ENCODE measurements around the gene APLP1.

Gene APLP1

DNA sequence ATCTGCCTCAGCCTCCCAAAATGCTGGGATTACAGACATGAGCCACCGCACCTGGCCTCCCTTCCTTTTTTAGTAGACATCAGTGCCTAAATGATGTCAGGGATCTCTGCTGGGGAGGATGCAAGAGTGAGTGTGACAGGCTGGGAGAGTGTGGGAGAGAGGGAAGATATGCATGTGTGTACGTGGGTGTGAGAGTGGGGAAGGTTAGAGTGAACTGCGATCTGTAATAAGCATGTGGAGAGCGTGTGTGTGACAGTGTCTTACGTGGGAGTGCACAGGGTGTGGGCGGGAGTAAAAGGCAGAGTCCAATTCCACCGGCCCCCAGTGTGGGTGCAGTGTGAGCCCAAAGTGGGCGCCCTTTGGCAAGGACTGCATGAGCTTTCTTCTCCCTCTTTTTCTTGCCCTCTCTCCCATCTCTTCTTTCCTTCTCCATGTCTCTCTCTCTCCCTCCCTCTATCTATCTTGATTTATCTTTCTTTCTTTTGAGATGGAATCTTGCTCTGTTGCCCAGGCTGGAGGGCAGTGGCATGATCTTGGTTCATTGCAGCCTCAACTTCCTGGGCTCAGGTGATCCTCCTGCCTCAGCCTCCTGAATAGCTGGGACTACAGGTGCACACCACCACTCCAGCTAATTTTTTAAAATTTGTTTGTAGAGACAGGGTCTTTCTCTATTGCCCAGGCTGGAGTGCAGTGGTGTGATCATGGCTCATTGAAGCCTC lies 15.2 kb upstream of the APLP1 start:
- no peak for DNase-seq

- DNase-seq = peak; percentile 35
Observed at GRCh38 chr19:35856546-35857149, 11.7 kb upstream of the APLP1 start, which contains the start of gene KIRREL2. Gene KIRREL2 (plus strand): TSS chr19:35856911. CDS start chr19:35857120, 209 bp downstream.

DNA sequence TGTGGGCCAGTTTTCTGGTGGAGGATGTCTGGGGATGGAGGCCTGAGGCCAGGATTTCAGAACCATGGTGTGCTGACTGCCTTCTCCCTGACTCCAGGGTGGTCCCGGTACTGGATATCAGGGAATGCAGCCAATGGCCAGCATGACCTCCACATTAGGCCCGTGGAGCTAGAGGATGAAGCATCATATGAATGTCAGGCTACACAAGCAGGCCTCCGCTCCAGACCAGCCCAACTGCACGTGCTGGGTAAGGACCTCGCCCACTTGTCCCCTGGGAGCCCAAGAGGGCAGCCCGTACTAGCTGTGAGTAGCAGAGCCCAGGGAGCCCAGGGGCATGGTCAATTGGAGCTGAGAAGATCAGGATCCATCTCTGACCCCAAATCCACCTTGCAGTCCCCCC lies 10.1 kb upstream of the APLP1 start:
- DNase-seq = no peak

DNA sequence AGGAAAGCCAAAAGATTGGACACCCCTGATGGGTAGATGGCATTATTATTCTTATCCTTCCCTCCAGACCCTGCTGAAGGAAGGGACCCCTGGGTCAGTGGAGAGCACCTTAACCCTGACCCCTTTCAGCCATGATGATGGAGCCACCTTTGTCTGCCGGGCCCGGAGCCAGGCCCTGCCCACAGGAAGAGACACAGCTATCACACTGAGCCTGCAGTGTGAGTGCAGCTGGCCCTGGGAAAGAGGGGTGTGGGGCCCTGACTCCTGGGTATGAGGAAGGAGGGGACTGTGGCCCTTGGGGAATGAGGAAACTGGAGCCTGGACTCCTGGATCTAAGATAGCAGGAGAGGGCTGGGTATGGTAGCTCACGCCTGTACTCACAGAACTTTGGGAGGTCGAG lies 9.0 kb upstream of the APLP1 start:
- DNase-seq = no peak

GRCh38 chr19:35860436-35860817 lies 7.9 kb upstream of the APLP1 start:
- DNase-seq = no peak

GRCh38 chr19:35860818-35861639 lies 7.3 kb upstream of the APLP1 start:
- no peak for DNase-seq

DNA sequence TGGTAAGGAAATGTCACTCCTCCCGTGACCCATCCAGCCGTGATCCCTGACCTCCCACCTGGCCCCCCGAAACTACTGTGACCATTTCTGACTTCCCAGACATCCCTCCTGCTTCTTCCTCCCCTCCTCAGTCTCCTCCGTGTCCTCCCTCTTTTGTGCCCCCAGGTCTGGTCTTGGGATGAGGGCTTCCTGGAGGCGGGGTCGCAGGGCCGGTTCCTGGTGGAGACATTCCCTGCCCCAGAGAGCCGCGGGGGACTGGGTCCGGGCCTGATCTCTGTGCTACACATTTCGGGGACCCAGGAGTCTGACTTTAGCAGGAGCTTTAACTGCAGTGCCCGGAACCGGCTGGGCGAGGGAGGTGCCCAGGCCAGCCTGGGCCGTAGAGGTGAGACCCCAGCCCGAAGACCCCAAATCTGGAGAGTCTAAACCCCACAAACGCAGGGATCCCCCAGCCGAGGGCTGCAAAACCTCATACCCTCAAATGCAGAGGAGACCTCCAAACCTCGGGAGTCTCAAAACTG lies 6.7 kb upstream of the APLP1 start:
- DNase-seq = no peak

GRCh38 chr19:35862528-35862927 lies 5.8 kb upstream of the APLP1 start:
- DNase-seq = no peak

DNA sequence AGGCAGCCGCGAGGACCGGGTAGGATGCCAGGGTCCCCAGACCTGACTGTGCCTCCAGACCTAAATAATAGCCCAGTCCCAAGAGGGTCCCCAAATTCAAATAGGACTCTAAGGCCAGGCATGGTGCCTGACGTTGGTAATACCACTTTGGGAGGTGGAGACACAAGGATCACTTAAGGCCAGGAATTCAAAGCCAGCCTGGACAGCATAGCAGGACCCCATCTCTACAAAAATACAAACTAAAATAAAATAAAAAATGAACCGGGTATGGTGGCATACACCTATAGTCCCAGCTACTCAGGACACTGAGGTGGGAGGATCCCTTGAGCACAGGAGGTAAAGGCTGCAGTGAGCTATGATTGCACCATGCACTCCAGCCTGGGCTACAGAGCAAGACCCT lies 5.4 kb upstream of the APLP1 start:
- DNase-seq = no peak

DNA sequence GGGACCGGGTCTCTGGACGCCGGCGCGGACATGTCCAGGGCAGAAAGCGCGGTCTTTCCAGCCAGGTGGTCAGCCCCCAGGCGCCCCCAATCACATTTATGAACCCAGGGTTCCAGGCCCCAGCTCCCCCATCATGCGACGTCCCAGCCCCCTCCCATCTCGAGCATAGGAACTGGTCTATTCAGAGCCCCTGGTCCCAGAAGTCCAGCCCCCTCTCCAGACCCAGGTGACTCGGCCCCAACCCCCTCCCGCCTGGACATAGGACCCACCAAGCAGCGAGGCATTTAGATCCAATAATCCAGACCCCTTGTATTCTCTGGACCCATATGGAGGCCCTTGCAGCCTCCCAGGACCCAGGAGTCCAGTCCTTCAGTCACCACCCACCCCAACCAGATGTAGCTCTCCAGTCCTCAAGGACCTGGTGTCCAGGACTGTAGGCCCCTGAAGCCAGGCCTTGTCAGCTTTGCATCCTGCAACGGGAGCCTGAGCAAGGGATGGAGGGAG lies 501 bp downstream of the APLP1 start:
- DNase-seq = no peak

DNA sequence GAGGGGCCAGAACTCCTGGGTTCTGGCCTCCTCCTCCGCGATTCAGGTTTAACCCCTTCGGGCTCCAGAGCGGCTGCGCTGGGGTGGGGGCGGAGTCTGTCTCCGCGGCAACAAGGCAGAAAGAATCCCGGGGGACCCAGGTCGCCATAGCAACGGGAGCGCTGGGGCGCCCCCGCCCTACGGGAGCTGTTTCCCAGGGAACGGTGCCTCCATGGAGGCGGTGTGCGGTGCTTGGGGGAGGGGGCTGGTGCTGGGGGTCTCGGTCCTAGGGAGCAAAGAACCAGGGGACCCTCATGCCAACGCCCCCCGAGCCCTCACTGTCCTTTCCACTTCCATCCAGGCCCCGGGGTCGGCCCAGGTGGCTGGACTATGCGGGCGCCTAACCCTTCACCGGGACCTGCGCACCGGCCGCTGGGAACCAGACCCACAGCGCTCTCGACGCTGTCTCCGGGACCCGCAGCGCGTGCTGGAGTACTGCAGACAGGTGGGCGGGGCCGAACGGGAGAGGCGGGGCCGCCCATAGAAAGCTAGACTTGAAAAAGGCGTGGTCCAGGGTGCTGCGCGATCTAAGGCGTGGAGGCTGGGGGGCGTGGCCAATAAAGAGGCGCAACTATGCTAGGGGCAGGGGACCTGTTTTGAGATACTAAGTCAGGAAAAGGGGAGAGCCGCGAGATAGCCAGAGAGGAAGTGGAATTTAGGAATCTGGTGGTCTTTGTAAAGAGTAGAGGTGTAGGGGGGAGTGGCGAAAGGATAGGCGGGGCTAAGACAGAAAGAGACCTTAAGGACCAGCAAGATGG lies 1.2 kb downstream of the APLP1 start:
- peak; percentile 94 for DNase-seq

- peak; percentile 78 for DNase-seq
Observed at GRCh38 chr19:35870124-35870736, 1.9 kb downstream of the APLP1 start.

DNA sequence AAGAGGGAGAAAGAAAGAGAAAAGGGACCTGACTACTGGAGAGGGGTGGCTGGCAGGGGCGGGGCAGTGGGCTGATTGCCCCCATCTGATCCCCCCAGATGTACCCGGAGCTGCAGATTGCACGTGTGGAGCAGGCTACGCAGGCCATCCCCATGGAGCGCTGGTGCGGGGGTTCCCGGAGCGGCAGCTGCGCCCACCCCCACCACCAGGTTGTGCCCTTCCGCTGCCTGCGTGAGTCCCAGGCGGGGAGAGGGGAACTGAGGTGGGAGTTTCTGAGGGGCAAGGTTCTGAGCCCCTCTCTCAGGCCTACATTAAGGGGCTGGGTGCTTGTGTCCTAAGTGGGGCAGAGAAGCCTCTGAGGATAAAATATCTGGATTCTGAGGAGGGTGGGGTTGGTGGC lies 2.4 kb downstream of the APLP1 start:
- no peak for DNase-seq

GRCh38 chr19:35871611-35872010 lies 3.2 kb downstream of the APLP1 start:
- no peak for DNase-seq

GRCh38 chr19:35872180-35872579 lies 3.8 kb downstream of the APLP1 start:
- no peak for DNase-seq

DNA sequence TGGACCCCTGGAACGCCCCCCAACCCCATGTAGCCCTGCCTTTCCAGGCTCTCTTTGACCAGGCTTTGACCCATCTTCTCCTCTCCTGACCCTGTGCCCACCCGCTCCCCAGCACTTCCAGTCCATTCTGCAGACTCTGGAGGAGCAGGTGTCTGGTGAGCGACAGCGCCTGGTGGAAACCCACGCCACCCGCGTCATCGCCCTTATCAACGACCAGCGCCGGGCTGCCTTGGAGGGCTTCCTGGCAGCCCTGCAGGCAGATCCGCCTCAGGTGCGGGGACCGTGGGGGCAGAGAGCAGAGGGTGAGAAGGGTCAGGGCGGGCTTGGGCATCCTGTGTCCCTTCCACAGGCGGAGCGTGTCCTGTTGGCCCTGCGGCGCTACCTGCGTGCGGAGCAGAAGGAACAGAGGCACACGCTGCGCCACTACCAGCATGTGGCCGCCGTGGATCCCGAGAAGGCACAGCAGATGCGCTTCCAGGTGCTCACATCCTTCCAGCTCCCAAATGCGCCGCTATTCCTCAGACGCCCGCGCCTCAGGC lies 6.1 kb downstream of the APLP1 start:
- no peak for DNase-seq

- DNase-seq = no peak
Observed at GRCh38 chr19:35879068-35879467, 10.7 kb downstream of the APLP1 start.

GRCh38 chr19:35879770-35880317 lies 11.5 kb downstream of the APLP1 start:
- DNase-seq = peak; percentile 92

GRCh38 chr19:35882114-35882832 lies 13.9 kb downstream of the APLP1 start:
- no peak for DNase-seq

DNA sequence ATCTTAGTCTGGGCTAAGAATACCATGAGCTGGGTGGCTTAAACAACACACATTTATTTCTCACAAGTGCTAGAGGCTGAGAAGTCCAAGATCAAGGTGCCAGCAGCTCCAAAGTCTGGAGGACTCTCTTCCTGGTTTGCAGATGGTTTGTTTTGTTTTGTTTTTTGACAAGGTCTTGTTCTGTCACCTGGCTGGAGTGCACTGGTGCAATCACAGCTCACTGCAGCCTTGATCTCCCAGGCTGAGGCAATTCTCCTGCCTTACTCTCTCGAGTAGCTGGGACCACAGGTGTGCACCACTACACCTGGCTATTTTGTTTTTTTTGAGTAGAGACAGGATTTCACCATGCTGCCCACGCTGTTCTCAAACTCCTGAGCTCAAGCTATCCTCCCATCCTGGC lies 15.5 kb downstream of the APLP1 start:
- no peak for DNase-seq

- DNase-seq = no peak
Observed at GRCh38 chr19:35885225-35885738, 16.9 kb downstream of the APLP1 start.
